Muscle layer of duodenum (tissue), 2 donors: ENCODE results near the gene COPS2.
"Not testable (repeated sequence)": the region's sequence is repeated elsewhere in the genome, so short reads cannot be mapped to it uniquely, and the experiment has no call there.

ENCODE experiments used
- H3K27ac ChIP-seq: one replicate; pipeline ENCODE4 v1.7.0; 2013; ENCODE audit warnings: mild to moderate bottlenecking, low read length
- H3K27me3 ChIP-seq: one replicate; pipeline ENCODE4 v1.7.0; 2013; ENCODE audit warnings: low read depth, mild to moderate bottlenecking, control low read depth, low read length
- H3K36me3 ChIP-seq, 2 donors: one replicate each; pipeline ENCODE4 v1.7.0; 2013; ENCODE audit warnings: low read length in 2 of 2, control low read depth in 1 of 2, mild to moderate bottlenecking in 1 of 2; ENCODE audit not compliant: insufficient read depth in 2 of 2, control insufficient read depth in 1 of 2
- H3K4me1 ChIP-seq, 2 donors: one replicate each; pipeline ENCODE4 v1.7.0; 2013; ENCODE audit warnings: low read length in 2 of 2, mild to moderate bottlenecking in 2 of 2, control low read depth in 1 of 2, moderate library complexity in 1 of 2; ENCODE audit not compliant: insufficient read depth in 2 of 2, control insufficient read depth in 1 of 2
- H3K4me3 ChIP-seq, 2 donors: one replicate each; pipeline ENCODE4 v1.7.0; 2013; ENCODE audit warnings: low read length in 2 of 2, low read depth in 1 of 2, mild to moderate bottlenecking in 1 of 2
- H3K9me3 ChIP-seq, 2 donors: one replicate each; pipeline ENCODE4 v1.7.0; 2013; ENCODE audit warnings: low read length in 2 of 2, control low read depth in 1 of 2, mild to moderate bottlenecking in 1 of 2; ENCODE audit not compliant: control insufficient read depth in 1 of 2
- donor health status: healthy.

Gene COPS2

DNA sequence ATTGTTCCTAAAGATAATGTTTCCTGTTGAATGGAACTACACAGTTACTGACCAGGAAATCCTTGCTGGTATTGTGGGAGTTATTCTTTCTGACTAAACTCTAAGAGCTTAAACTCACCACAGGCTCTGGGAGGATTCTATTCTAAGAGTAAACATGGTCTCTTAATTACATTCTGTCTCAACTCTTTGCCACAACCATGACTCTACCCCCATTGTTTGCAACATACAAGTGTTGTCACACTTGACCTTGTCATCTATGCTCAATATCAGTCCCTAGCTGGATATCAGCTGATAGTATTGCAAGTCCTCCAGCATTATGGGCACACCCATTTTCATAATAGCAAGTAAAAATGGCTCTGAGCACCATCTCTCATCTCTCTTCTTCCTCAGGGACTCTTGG is 79.5 kb downstream of the COPS2 start:
- Histone ChIP-seq H3K4me1 (no peaks in the 10 kb centered on the region), H3K27ac (no peak overlapping the region), H3K27me3 (no peaks in the 10 kb centered on the region), H3K9me3 (no peaks in the 10 kb centered on the region), H3K4me3 (no peak overlapping the region), H3K36me3 (no peaks in the 10 kb centered on the region)

DNA sequence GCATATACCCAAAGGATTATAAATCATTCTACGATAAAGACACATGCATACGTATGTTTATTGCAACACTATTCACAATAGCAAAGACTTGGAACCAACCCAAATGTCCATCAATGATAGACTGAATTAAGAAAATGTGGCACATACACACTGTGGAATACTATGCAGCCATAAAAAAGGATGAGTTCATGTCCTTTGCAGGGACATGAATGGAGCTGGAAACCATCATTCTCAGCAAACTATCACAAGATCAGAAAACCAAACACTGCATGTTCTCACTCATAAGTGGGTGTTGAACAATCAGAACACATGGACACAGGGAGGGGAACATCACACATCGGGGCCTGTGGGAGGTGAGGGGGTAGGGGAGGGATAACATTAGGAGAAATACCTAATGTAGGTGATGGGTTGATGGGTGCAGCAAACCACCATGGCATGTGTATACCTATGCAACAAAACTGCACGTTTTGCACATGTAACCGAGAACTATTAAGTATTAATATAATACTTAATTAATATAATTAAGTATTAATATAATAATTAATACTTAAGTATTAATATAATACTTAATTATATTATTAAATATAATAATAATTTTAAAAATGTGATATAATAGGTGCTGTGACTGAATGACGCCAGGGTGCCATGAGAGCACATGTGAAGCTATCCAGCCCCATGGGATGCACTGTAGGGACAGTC is 80.7 kb downstream of the COPS2 start:
- not testable (repeated sequence) for H3K27me3 ChIP-seq, H3K27ac ChIP-seq, H3K4me3 ChIP-seq, H3K4me1 ChIP-seq, H3K9me3 ChIP-seq, H3K36me3 ChIP-seq
